HepG2 (cell line): ENCODE results near the gene NTN4. TPM values are rescaled to one million over a fixed set of nuclear protein-coding genes. Genes with fewer than 3 reads are reported as not detected.

Experiments used
- ATAC-seq: fragments of 200-7000 bp; cut with Tn5 transposase; 3 replicates; pipeline ENCODE4 v1.9.1; 2020; ENCODE audit warnings: mild to moderate bottlenecking, moderate library complexity
- BruUV-seq: library from RNA; stranded (reverse); fragments of 400-500 nt; replicated peaks from 2 replicates; lab custom pipeline; 2021; lab: Mats Ljungman, UMichigan
- CTCF ChIA-PET: fragments of 300-600 bp; formaldehyde crosslinking; extraction: SDS; loops from one replicate; lab custom pipeline; 2021; ENCODE audit warnings: low total read pairs, inconsistent platforms, low intra/inter-chr PET ratio; lab: Yijun Ruan, JAX
- POLR2A ChIA-PET: fragments of 350-600 bp; sonication (Branson Sonifier 250); formaldehyde crosslinking; loops from one replicate; lab custom pipeline; 2020; ENCODE audit warnings: antibody characterized with exemption, inconsistent platforms; lab: Yijun Ruan, JAX
- DNase-seq: peaks from one replicate; pipeline ENCODE4 v3.0.0-alpha.2; 2015; ENCODE audit warnings: low spot score
- FAIRE-seq: peaks from 3 replicates; lab custom pipeline; 2011; peaks lifted over from hg19 to GRCh38; lab: Jason Lieb, UNC
- H2AFZ ChIP-seq: one replicate; pipeline ENCODE4 v1.6.1; 2011; ENCODE audit warnings: low read length, inconsistent platforms
- H3K27ac ChIP-seq: fragments of 300-600 bp; 3 replicates; pipeline ENCODE4 v1.8.0; 2011; ENCODE audit warnings: mixed run types, mild to moderate bottlenecking, mixed read lengths, low read length, inconsistent platforms; ENCODE audit not compliant: insufficient read depth; ENCODE audit errors: extremely low read length
- H3K27me3 ChIP-seq, 2 experiments: fragments of 200-600 bp in 1 of 2; 2 replicates in 1 of 2; 3 replicates in 1 of 2; pipeline versions ENCODE4 v1.6.0 to v1.8.0; 2011; ENCODE audit warnings: low read length in 2 of 2, mild to moderate bottlenecking in 2 of 2, moderate library complexity in 2 of 2, inconsistent platforms in 1 of 2; ENCODE audit not compliant: insufficient read depth in 2 of 2, control insufficient read depth in 1 of 2
- H3K36me3 ChIP-seq, 2 experiments: fragments of 200-600 bp in 1 of 2; replicated peaks in 1 of 2; 2 replicates in 1 of 2; 3 replicates in 1 of 2; pipeline versions ENCODE4 v1.5.1 to v1.8.0; 2011; ENCODE audit warnings: low read length in 2 of 2, inconsistent platforms in 1 of 2; ENCODE audit not compliant: insufficient read depth in 2 of 2, control insufficient read depth in 1 of 2
- H3K4me1 ChIP-seq: 2 replicates; pipeline ENCODE4 v1.5.1; 2012; ENCODE audit warnings: low read length, inconsistent platforms; ENCODE audit not compliant: insufficient read depth
- H3K4me2 ChIP-seq: 2 replicates; pipeline ENCODE4 v1.6.0; 2011; ENCODE audit warnings: low read depth, low read length, inconsistent platforms
- H3K4me3 ChIP-seq, 3 experiments: fragments of 200-600 bp in 1 of 3; sonication (generic), shearing (Covaris generic) in 1 of 3; replicated peaks in 1 of 3; 2 replicates each; pipeline ENCODE4 v1.5.1; 2011 to 2016; ENCODE audit warnings: low read length in 3 of 3, inconsistent platforms in 2 of 3, low read depth in 2 of 3, mild to moderate bottlenecking in 2 of 3, control low read depth in 1 of 3, mixed read lengths in 1 of 3; ENCODE audit not compliant: insufficient read depth in 1 of 3
- H3K79me2 ChIP-seq: one replicate; pipeline ENCODE4 v1.6.1; 2011; ENCODE audit warnings: low read length, inconsistent platforms; ENCODE audit not compliant: insufficient read depth
- H3K9ac ChIP-seq: 2 replicates; pipeline ENCODE4 v1.6.0; 2011; ENCODE audit warnings: mild to moderate bottlenecking, low read depth, low read length, inconsistent platforms; ENCODE audit not compliant: insufficient read depth
- H3K9me3 ChIP-seq: 2 replicates; pipeline ENCODE4 v1.5.1; 2012; ENCODE audit warnings: mild to moderate bottlenecking, low read length
- H4K20me1 ChIP-seq: 2 replicates; pipeline ENCODE4 v1.6.0; 2011; ENCODE audit warnings: inconsistent platforms, mild to moderate bottlenecking, low read length, moderate library complexity; ENCODE audit not compliant: insufficient read depth
- ATRX ChIP-seq: sonication (generic); formaldehyde crosslinking; IDR thresholded peaks from 2 replicates; pipeline ENCODE4 v1.4.0; 2020; ENCODE audit warnings: missing genetic modification reagents, borderline replicate concordance
- RAD21 ChIP-seq: fragments of 450-650 bp; formaldehyde crosslinking; IDR thresholded peaks from 2 replicates; pipeline ENCODE4 v1.5.0; 2020; ENCODE audit warnings: mild to moderate bottlenecking
- RORA ChIP-seq: sonication (generic); formaldehyde crosslinking; IDR thresholded peaks from 2 replicates; pipeline ENCODE4 v1.5.0; 2020; ENCODE audit warnings: mild to moderate bottlenecking, missing genetic modification reagents, moderate library complexity
- SIX1 ChIP-seq: sonication (generic); formaldehyde crosslinking; IDR thresholded peaks from 2 replicates; pipeline ENCODE4 v1.4.0; 2020; ENCODE audit warnings: missing genetic modification reagents, borderline replicate concordance
- SRSF9 ChIP-seq: fragments of 200-400 bp; formaldehyde crosslinking; IDR thresholded peaks from 2 replicates; pipeline ENCODE4 v1.6.1; 2018; ENCODE audit warnings: borderline replicate concordance, mild to moderate bottlenecking, low read depth, low read length; ENCODE audit not compliant: insufficient read depth, poor library complexity, severe bottlenecking
- ZNF264 ChIP-seq: sonication (generic); formaldehyde crosslinking; IDR thresholded peaks from 2 replicates; pipeline ENCODE4 v1.4.0; 2020; ENCODE audit warnings: missing genetic modification reagents
- ZNF343 ChIP-seq: sonication (generic); formaldehyde crosslinking; IDR thresholded peaks from 2 replicates; pipeline ENCODE4 v1.4.0; 2020; ENCODE audit warnings: mild to moderate bottlenecking, missing genetic modification reagents
- ZNF382 ChIP-seq: sonication (generic); formaldehyde crosslinking; IDR thresholded peaks from 2 replicates; pipeline ENCODE4 v1.5.0; 2020; ENCODE audit warnings: missing genetic modification reagents, mild to moderate bottlenecking, borderline replicate concordance
- ZNF451 ChIP-seq: sonication (generic); formaldehyde crosslinking; IDR thresholded peaks from 2 replicates; pipeline ENCODE4 v1.5.0; 2020; ENCODE audit warnings: mild to moderate bottlenecking, missing genetic modification reagents
- ZNF550 ChIP-seq: sonication (generic); formaldehyde crosslinking; IDR thresholded peaks from 2 replicates; pipeline ENCODE4 v1.4.0; 2020; ENCODE audit warnings: mild to moderate bottlenecking, missing genetic modification reagents, borderline replicate concordance
- WGBS: methylation state at CpG from one replicate; pipeline ENCODE4 v1.1.6; 2017; ENCODE audit warnings: low lambda C conversion rate; 5-methylcytosine and 5-hydroxymethylcytosine counted together
- in situ Hi-C: cut with HindIII; loops from 2 replicates; pipeline ENCODE4 v1.10.0; 2017; ENCODE audit warnings: low pct_unique_long_range_greater_than_20kb; ENCODE audit not compliant: extremely low pct_ligation_motif_present
- intact Hi-C: fragments of 100-400 bp; cut with micrococcal nuclease; formaldehyde crosslinking; loops from one replicate; pipeline ENCODE4 v1.10.0; 2022; ENCODE audit not compliant: unreplicated experiment
- polyA plus RNA-seq, 8 experiments: library from polyadenylated mRNA; depleted of rRNA in 3 of 8; stranded (reverse) in 7 of 8; unstranded in 1 of 8; fragments of >200 nt; fragmentation: Illumina TruSeq in 4 of 8; extraction: Trizol in 4 of 8; gene quantifications; 2 replicates each; pipeline versions ENCODE4 v1.2.1 to v1.2.3, GENCODE V29; 2011 to 2016; ENCODE audit warnings: low read depth in 4 of 8, missing spikeins in 1 of 8, mixed read lengths in 1 of 8; ENCODE audit not compliant: insufficient read depth in 1 of 8
- total RNA-seq, 5 experiments: library from RNA; depleted of rRNA; stranded (reverse); fragments of >200 nt; fragmentation: Illumina TruSeq; extraction: Trizol; gene quantifications; 2 replicates each; pipeline ENCODE4 v1.2.3, GENCODE V29; 2016; ENCODE audit warnings: low read depth in 1 of 5
- TF ChIP-seq, protein P1 (sequence below): IDR thresholded peaks from 2 replicates; pipeline ENCODE4 v1.6.1; 2018; ENCODE audit warnings: missing genetic modification reagents, mild to moderate bottlenecking, missing compliant biosample characterization
- TF ChIP-seq, protein P2 (sequence below): sonication (generic); formaldehyde crosslinking; IDR thresholded peaks from 2 replicates; pipeline ENCODE4 v1.4.0; 2020; ENCODE audit warnings: low read depth, mild to moderate bottlenecking, missing genetic modification reagents
- TF ChIP-seq, protein P3 (sequence below): sonication (generic); formaldehyde crosslinking; IDR thresholded peaks from 2 replicates; pipeline ENCODE4 v1.4.0; 2020; ENCODE audit warnings: missing genetic modification reagents

Gene NTN4
- total and polyA plus RNA-seq, 2 of the 13 experiments (the other 11 are each of a cell fraction or from before 2014, with no cell fraction given) = 7.8 to 11.5 TPM

DNA sequence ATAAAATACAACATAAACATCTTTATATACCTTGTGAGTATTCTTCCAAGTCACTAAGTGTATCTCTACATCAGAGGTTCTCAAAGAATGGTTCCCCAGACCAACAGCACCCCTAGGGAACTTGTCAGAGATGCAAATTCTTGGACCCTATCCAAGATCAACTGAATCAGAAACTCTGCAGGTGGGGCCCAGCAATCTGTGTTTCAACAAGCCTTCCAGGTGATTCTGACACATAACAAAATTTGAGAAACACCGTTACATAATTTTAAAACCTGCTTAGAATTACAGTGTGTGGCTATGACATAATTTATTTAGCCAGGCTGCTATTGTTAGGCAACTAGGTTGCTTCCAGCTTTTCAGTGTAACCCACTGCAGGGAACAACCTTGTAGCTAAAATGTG is 49.8 kb downstream of the NTN4 start:
- ChIA-PET CTCF (no interaction called here), POLR2A (no interaction called here)
- Histone ChIP-seq H2AFZ (no peak overlapping the region), H3K27me3 (no peaks in the 10 kb centered on the region), H3K4me2 (no peak overlapping the region), H4K20me1 (no peaks in the 10 kb centered on the region), H3K9ac (no peak overlapping the region), H3K4me1 (peaks cover 57% of the 10 kb centered on the region), H3K27ac (no peak overlapping the region), H3K36me3 (no peaks in the 10 kb centered on the region), H3K9me3 (no peaks in the 10 kb centered on the region), H3K4me3 (no peak overlapping the region), H3K79me2 (no peaks in the 10 kb centered on the region)
- TF ChIP-seq, protein P1, sequence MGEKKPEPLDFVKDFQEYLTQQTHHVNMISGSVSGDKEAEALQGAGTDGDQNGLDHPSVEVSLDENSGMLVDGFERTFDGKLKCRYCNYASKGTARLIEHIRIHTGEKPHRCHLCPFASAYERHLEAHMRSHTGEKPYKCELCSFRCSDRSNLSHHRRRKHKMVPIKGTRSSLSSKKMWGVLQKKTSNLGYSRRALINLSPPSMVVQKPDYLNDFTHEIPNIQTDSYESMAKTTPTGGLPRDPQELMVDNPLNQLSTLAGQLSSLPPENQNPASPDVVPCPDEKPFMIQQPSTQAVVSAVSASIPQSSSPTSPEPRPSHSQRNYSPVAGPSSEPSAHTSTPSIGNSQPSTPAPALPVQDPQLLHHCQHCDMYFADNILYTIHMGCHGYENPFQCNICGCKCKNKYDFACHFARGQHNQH (CRISPR knock-in tag) = no peak
- TF ChIP-seq SIX1 (CRISPR knock-in tag) = no peak
- no peak for TF ChIP-seq SRSF9
- TF ChIP-seq ZNF550 (CRISPR knock-in tag) = no peak
- TF ChIP-seq ATRX (CRISPR knock-in tag) = no peak
- no peak for TF ChIP-seq ZNF264 (CRISPR knock-in tag)
- no peak for TF ChIP-seq RORA (CRISPR knock-in tag)
- no peak for TF ChIP-seq ZNF343 (CRISPR knock-in tag)
- TF ChIP-seq, protein P2, sequence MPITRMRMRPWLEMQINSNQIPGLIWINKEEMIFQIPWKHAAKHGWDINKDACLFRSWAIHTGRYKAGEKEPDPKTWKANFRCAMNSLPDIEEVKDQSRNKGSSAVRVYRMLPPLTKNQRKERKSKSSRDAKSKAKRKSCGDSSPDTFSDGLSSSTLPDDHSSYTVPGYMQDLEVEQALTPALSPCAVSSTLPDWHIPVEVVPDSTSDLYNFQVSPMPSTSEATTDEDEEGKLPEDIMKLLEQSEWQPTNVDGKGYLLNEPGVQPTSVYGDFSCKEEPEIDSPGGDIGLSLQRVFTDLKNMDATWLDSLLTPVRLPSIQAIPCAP (CRISPR knock-in tag) = no peak
- no peak for TF ChIP-seq ZNF451 (CRISPR knock-in tag)
- no peak for TF ChIP-seq ZNF382 (CRISPR knock-in tag)
- no peak for TF ChIP-seq RAD21 (CRISPR knock-in tag)
- TF ChIP-seq, protein P3, sequence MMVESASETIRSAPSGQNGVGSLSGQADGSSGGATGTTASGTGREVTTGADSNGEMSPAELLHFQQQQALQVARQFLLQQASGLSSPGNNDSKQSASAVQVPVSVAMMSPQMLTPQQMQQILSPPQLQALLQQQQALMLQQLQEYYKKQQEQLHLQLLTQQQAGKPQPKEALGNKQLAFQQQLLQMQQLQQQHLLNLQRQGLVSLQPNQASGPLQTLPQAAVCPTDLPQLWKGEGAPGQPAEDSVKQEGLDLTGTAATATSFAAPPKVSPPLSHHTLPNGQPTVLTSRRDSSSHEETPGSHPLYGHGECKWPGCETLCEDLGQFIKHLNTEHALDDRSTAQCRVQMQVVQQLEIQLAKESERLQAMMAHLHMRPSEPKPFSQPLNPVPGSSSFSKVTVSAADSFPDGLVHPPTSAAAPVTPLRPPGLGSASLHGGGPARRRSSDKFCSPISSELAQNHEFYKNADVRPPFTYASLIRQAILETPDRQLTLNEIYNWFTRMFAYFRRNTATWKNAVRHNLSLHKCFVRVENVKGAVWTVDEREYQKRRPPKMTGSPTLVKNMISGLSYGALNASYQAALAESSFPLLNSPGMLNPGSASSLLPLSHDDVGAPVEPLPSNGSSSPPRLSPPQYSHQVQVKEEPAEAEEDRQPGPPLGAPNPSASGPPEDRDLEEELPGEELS (CRISPR knock-in tag) = no peak
- WGBS = 94% methylated on average over 1 of the region's 1 CpG
- DNase-seq = no peak
- intact Hi-C loops (no loop called here), in situ Hi-C loops (no loop called here)
- FAIRE-seq = no peak
- no TSS peak for BruUV-seq
- ATAC-seq = no peak
